OCI-LY7 (cell line): ENCODE results near the gene CCL14. TPM values are rescaled to one million over a fixed set of nuclear protein-coding genes. Genes with fewer than 3 reads are reported as not detected.

Experiments used
- Bru-seq: library from RNA; stranded (reverse); fragments of 400-500 nt; gene quantifications from one replicate; lab custom pipeline; 2021; lab: Mats Ljungman, UMichigan
- BruChase-seq, 2 experiments: library from RNA; stranded (reverse); fragments of 400-500 nt; gene quantifications; one replicate each; lab custom pipeline; 2021; lab: Mats Ljungman, UMichigan
- BruUV-seq: library from RNA; stranded (reverse); fragments of 400-500 nt; replicated peaks from 2 replicates; lab custom pipeline; 2021; lab: Mats Ljungman, UMichigan
- CTCF ChIA-PET: fragments of 300-600 bp; sonication (Branson Sonifier 250); formaldehyde crosslinking; loops from one replicate; lab custom pipeline; 2022; ENCODE audit warnings: antibody characterized with exemption; ENCODE audit not compliant: unreplicated experiment; lab: Charles Lee
- POLR2A ChIA-PET: fragments of 300-600 bp; sonication (Branson Sonifier 250); formaldehyde crosslinking; loops from one replicate; lab custom pipeline; 2022; ENCODE audit warnings: antibody characterized with exemption; lab: Charles Lee
- DNase-seq: peaks from one replicate; pipeline ENCODE4 v3.0.0-alpha.2; 2015; ENCODE audit warnings: low spot score
- H2AFZ ChIP-seq: fragments of 200-600 bp; sonication (generic), shearing (Covaris generic); 2 replicates; pipeline ENCODE4 v1.6.1; 2014; ENCODE audit warnings: mild to moderate bottlenecking, antibody characterized with exemption, low read length, moderate library complexity
- H3K27ac ChIP-seq: fragments of 200-600 bp; sonication (generic); 2 replicates; pipeline ENCODE4 v1.5.1; 2014; ENCODE audit warnings: mixed run types, low read depth, mild to moderate bottlenecking, moderate library complexity, low read length, inconsistent platforms; ENCODE audit not compliant: poor library complexity, severe bottlenecking
- H3K36me3 ChIP-seq: fragments of 200-600 bp; sonication (generic); 2 replicates; pipeline ENCODE4 v1.6.1; 2014; ENCODE audit warnings: mild to moderate bottlenecking, antibody characterized with exemption, low read length, moderate library complexity, mixed read lengths; ENCODE audit not compliant: insufficient read depth
- H3K4me1 ChIP-seq: fragments of 200-600 bp; sonication (generic); 2 replicates; pipeline ENCODE4 v1.5.1; 2014; ENCODE audit warnings: mild to moderate bottlenecking, low read length; ENCODE audit not compliant: insufficient read depth, poor library complexity, severe bottlenecking
- H3K4me2 ChIP-seq: fragments of 200-600 bp; sonication (generic); 2 replicates; pipeline ENCODE4 v1.6.1; 2014; ENCODE audit warnings: mild to moderate bottlenecking, low read length
- H3K4me3 ChIP-seq: fragments of 200-600 bp; sonication (generic); 2 replicates; pipeline ENCODE4 v1.5.1; 2014; ENCODE audit warnings: mild to moderate bottlenecking, low read depth, low read length; ENCODE audit not compliant: poor library complexity, severe bottlenecking
- H3K79me2 ChIP-seq: fragments of 200-600 bp; sonication (generic); 2 replicates; pipeline ENCODE4 v1.6.1; 2016; ENCODE audit warnings: low read depth, mild to moderate bottlenecking, low read length, moderate library complexity, mixed read lengths; ENCODE audit not compliant: insufficient read depth
- H3K9me2 ChIP-seq: fragments of 200-600 bp; sonication (generic); 2 replicates; pipeline ENCODE4 v1.6.1; 2016; ENCODE audit warnings: mild to moderate bottlenecking, low read length, mixed read lengths; ENCODE audit not compliant: insufficient read depth
- H3K9me3 ChIP-seq: fragments of 200-600 bp; sonication (generic); 2 replicates; pipeline ENCODE4 v1.6.1; 2014; ENCODE audit warnings: mild to moderate bottlenecking, mixed run types, low read length, mixed read lengths
- H4K20me1 ChIP-seq: fragments of 200-600 bp; sonication (generic); 2 replicates; pipeline ENCODE4 v1.6.1; 2014; ENCODE audit warnings: mild to moderate bottlenecking, antibody characterized with exemption, low read length, moderate library complexity, mixed read lengths; ENCODE audit not compliant: insufficient read depth
- CTCF ChIP-seq: fragments of 200-600 bp; sonication (generic); conservative IDR thresholded peaks from 2 replicates; pipeline ENCODE4 v1.5.1; 2014; ENCODE audit warnings: mild to moderate bottlenecking, antibody characterized with exemption, low read length, moderate library complexity, mixed read lengths
- EZH2phosphoT487 ChIP-seq: fragments of 200-600 bp; sonication (generic); IDR thresholded peaks from 2 replicates; pipeline ENCODE4 v1.6.1; 2018; ENCODE audit warnings: low read depth, borderline replicate concordance, mild to moderate bottlenecking, mixed run types, antibody characterized with exemption, low read length, moderate library complexity, mixed read lengths
- intact Hi-C: fragments of 100-400 bp; cut with micrococcal nuclease; formaldehyde crosslinking; loops from one replicate; pipeline ENCODE4 v1.10.0; 2022; ENCODE audit not compliant: unreplicated experiment
- long read RNA-seq: library from polyadenylated mRNA; stranded (forward); transcript quantifications from one replicate; pipeline ENCODE4 v2.0.0, GENCODE V29; 2022
- total RNA-seq, 2 experiments: library from RNA; depleted of rRNA in 1 of 2; stranded (reverse); fragments of >200 nt in 1 of 2; shearing (Covaris generic) in 1 of 2; gene quantifications; 2 replicates each; pipeline ENCODE4 v1.2.3, GENCODE V29; 2014 to 2022

The CCL14 gene
- total RNA-seq (2014; rRNA removed; shearing (Covaris generic)) (not detected in 2 replicates), total RNA-seq (2022) (not detected in 2 replicates), Bru-seq, nascent RNA (not detected), BruChase-seq, experiment 1, labeled RNA remaining after a 6-hour chase (not detected), BruChase-seq, experiment 2, labeled RNA remaining after a 2-hour chase (not detected)
- long read RNA-seq: 0 reads

- Histone ChIP-seq H3K36me3 (no peaks in the 10 kb centered on the region), H3K4me3 (no peak within 1 kb of the TSS), H3K4me1 (no peaks in the 10 kb centered on the region), H3K4me2 (no peak within 1 kb of the TSS), H3K9me2 (no peaks in the 10 kb centered on the region), H3K27ac (no peak within 1 kb of the TSS), H3K79me2 (no peaks in the 10 kb centered on the region), H4K20me1 (no peaks in the 10 kb centered on the region), H3K9me3 (no peaks in the 10 kb centered on the region), H2AFZ (no peak within 1 kb of the TSS)
- intact Hi-C loops: no loop called here
- DNase-seq: no peak
- TF ChIP-seq CTCF (no peak), EZH2phosphoT487 (no peak)
- ChIA-PET POLR2A (interaction anchor here (0.6 kb wide), 1 partner anchor 160 kb away, joined by 3 read pairs; no protein-coding TSS in a partner anchor), CTCF (no interaction called here)
- BruUV-seq: no TSS peak
Measured at GRCh38 chr17:35986643-35987042, at the start of gene CCL14. Gene CCL14 (minus strand): TSS chr17:35986729. CDS start chr17:35986649, 80 bp downstream.

- DNase-seq: no peak
- no peak overlapping the region for H3K4me2 ChIP-seq
- no peaks in the 10 kb centered on the region for H3K36me3 ChIP-seq
- no peaks in the 10 kb centered on the region for H4K20me1 ChIP-seq
- no TSS peak for BruUV-seq
- H3K79me2 ChIP-seq: no peaks in the 10 kb centered on the region
- H3K27ac ChIP-seq: no peak overlapping the region
- no peak overlapping the region for H3K4me3 ChIP-seq
- no peaks in the 10 kb centered on the region for H3K9me3 ChIP-seq
- TF ChIP-seq EZH2phosphoT487 (no peak), CTCF (no peak)
- CTCF ChIA-PET: no interaction called here
- no peaks in the 10 kb centered on the region for H3K4me1 ChIP-seq
- H2AFZ ChIP-seq: no peak overlapping the region
- POLR2A ChIA-PET: no interaction called here
- H3K9me2 ChIP-seq: no peaks in the 10 kb centered on the region
- intact Hi-C loops: no loop called here
Measured at GRCh38 chr17:36036235-36036634, 49.7 kb upstream of the CCL14 start.

- Histone ChIP-seq H3K79me2 (no peaks in the 10 kb centered on the region), H3K27ac (no peak overlapping the region), H3K9me3 (no peaks in the 10 kb centered on the region), H3K4me1 (no peaks in the 10 kb centered on the region), H3K9me2 (no peaks in the 10 kb centered on the region), H3K36me3 (no peaks in the 10 kb centered on the region), H3K4me3 (no peak overlapping the region), H4K20me1 (no peaks in the 10 kb centered on the region), H3K4me2 (no peak overlapping the region), H2AFZ (no peak overlapping the region)
- intact Hi-C loops: no loop called here
- BruUV-seq: no TSS peak
- POLR2A ChIA-PET: no interaction called here
- TF ChIP-seq EZH2phosphoT487: no peak
- no peak for TF ChIP-seq CTCF
- CTCF ChIA-PET: no interaction called here
- DNase-seq: no peak
Measured at GRCh38 chr17:36034127-36034526, 47.6 kb upstream of the CCL14 start.
